HG03280 (cell line): ENCODE results near the gene GRID2.
"Not testable (repeated sequence)": the region's sequence is repeated elsewhere in the genome, so short reads cannot be mapped to it uniquely, and the experiment has no call there.

Experiments used
- ATAC-seq: cut with Tn5 transposase; IDR thresholded peaks from one replicate; pipeline ENCODE4 v1.9.1; 2021; ENCODE audit warnings: mild to moderate bottlenecking, moderate library complexity; ENCODE audit not compliant: unreplicated experiment

The GRID2 gene

GRCh38 chr4:93289831-93290230, 986.1 kb downstream of the GRID2 start:
- no peak for ATAC-seq

GRCh38 chr4:93299118-93299517, 995.4 kb downstream of the GRID2 start:
- no peak for ATAC-seq

- ATAC-seq = not testable (repeated sequence)
Observed at GRCh38 chr4:93300780-93301555, 997.2 kb downstream of the GRID2 start.

GRCh38 chr4:93302310-93302709, 998.5 kb downstream of the GRID2 start:
- no peak for ATAC-seq

- no peak for ATAC-seq
Observed at GRCh38 chr4:93303440-93303839, 999.7 kb downstream of the GRID2 start.

GRCh38 chr4:93312299-93312698, 1008.5 kb downstream of the GRID2 start:
- no peak for ATAC-seq

DNA sequence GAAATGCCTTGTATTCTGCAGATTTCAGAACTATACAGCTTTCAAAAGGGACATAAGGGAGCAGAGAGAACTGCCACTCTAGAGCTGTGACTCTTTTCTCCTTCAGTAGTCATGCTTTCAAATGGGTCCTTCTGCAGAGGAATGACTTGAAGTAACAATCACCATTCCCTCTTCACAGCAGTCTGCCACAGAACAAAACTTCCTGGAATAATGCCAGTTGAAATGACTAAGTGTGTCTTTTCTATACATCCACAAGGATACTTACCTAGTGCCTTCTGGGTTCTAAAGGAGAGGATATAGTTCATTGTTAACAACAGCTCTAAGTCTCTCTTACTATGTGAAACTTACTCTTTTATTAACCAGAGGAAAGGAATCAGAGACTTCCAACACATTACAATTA, 1009.4 kb downstream of the GRID2 start:
- ATAC-seq = no peak

GRCh38 chr4:93317057-93317456, 1013.3 kb downstream of the GRID2 start:
- no peak for ATAC-seq

DNA sequence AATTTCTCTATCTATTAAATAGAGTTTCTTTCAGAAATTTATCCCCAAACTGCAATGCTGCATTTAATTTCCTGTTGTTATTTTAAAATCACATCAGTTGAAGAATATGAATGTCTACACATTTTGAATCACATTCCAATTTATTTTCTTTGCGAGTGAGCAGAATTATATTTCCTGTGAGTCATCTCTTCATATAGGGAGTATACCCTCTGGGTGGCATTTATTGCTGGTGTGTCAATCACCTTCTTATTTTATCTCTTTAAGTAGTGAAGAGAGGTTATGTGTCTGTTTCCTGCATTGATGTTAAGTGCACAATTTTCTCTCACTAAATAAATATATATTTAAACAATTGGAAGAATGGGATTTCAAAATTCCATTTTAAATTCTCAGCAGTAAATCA, 1013.8 kb downstream of the GRID2 start:
- ATAC-seq = no peak

DNA sequence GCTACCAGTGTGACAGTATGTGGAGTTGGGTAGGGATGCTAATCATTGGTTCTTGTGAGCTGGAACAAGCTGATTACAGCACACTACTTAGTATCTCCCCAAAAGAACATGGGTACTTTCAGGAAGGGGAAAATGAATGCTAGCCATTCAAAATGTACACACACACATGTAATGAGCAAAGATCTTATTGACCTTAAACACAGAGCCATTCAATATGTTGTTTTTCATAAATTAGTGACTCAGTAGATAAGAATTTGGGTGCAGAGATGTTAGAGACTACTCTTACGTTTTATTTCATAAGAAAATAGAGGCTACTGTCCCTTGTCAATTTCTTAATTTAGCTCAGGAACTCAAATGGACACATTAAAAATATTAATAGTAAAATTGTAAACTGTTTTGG, 1015.3 kb downstream of the GRID2 start:
- no peak for ATAC-seq

DNA sequence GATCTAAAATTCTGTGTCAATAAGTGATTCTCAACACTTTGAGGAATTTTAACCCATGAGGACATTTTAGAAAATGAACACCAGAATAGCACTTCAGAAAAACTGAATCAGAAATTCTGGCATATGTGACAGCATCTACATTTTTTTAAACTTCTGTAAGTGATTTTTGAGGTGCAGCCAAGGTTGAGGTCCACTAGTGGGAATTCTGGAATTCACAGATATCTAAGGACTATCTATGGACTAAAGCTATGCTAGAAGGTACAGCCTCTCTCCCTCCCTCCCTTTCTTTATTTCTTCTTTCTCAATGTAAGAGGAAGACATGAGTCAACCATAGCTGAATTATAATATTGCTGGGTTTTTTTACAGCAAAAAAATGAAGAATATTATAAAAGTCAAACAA, 1016.6 kb downstream of the GRID2 start:
- ATAC-seq = no peak

- ATAC-seq = no peak
Observed at GRCh38 chr4:93327346-93327745, 1023.6 kb downstream of the GRID2 start.

GRCh38 chr4:93334003-93334402, 1030.2 kb downstream of the GRID2 start:
- peak; percentile 69 for ATAC-seq

DNA sequence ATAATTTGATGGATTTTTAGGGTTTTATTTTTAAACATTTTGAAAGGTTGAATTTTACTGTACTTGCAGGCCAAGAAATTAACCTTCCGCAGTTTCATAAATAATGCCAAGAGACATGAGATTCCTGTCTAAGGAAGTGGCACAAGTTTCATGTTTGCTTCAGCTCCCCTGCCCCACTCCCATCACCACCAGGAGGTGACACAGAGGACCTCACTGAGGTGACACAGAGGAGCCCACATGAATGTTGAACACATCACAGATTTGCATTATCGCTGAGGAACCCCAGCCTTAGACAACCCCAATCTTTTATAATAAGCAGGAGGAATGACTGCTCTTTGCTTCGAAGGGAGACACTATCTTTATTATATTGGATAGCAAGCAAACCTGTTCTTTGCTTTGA, 1033.4 kb downstream of the GRID2 start:
- no peak for ATAC-seq

DNA sequence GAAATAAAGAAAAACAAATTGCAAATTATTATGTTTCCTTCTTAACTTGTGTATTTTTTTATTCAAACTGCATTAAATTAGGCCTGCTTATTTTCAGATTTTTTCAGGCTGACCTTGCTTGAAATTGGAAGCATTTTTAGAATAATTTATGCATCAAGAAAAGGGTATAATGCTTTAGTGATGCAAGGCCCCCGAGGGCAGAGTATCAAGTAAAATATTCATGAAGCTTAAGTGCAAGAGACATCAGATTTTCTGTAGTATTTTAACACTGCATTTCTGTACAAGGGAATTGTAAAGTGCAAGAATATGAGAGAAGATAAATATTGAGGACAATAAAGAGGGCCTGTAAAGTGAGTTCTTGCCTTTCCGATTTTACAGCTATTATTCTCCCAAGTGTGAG, 1039.0 kb downstream of the GRID2 start:
- no peak for ATAC-seq

GRCh38 chr4:93346840-93347239, 1043.1 kb downstream of the GRID2 start:
- ATAC-seq = no peak

- ATAC-seq = no peak
Observed at GRCh38 chr4:93348896-93349295, 1045.1 kb downstream of the GRID2 start.

GRCh38 chr4:93351846-93352245, 1048.1 kb downstream of the GRID2 start:
- no peak for ATAC-seq

DNA sequence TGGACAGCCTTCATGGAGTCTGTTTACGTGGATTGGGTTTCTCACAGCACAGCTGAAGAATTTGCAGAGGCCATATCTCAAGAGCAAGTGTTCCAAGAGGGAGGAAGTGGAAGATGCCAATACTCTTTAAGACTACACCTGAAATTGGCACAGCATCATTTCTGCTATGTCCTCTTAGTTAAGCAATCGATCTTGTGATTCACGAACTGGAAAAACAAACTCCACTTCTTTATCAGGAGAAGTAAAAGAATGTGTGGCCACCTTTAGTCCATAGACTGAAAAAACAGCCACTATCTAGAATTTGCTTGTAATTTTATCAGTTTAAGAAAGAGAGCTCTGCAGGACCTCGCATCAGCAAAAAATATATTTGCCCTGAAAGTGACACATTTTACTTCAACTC, 1051.6 kb downstream of the GRID2 start:
- no peak for ATAC-seq

DNA sequence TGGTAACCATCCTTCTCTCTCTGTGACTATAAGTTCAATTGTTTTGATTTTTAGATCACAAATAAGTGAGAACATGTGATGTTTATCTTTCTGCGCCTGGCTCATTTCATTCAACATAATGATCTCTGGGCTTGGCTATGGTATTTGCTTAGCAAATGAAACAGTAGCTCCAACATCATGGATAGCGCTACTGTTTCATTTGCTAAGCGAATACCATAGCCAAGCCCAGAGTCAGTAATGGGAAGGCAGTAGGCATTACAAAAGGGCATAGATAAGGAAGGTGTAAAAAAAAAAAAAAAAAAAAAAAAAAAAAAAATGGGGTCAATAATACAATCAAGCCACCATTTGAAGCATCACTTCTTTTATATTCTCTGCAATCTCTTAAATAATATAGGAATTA, 1055.8 kb downstream of the GRID2 start:
- no peak for ATAC-seq

GRCh38 chr4:93366169-93366755, 1062.5 kb downstream of the GRID2 start:
- not testable (repeated sequence) for ATAC-seq

- no peak for ATAC-seq
Observed at GRCh38 chr4:93368968-93369367, 1065.2 kb downstream of the GRID2 start.

GRCh38 chr4:93370256-93370655, 1066.5 kb downstream of the GRID2 start:
- ATAC-seq = no peak
